WTC11 (cell line): ENCODE results near the gene PABPN1. TPM values are rescaled to one million over a fixed set of nuclear protein-coding genes. Genes with fewer than 3 reads are reported as not detected.

Experiments used
- ATAC-seq: fragments of 200-7000 bp; cut with Tn5 transposase; 2 replicates; pipeline ENCODE4 v1.10.0; 2021; ENCODE audit warnings: mild to moderate bottlenecking, moderate library complexity
- Bru-seq: library from RNA; stranded (reverse); fragments of 400-500 nt; gene quantifications from one replicate; lab custom pipeline; 2021; lab: Mats Ljungman, UMichigan
- CTCF ChIA-PET: fragments of 300-600 bp; sonication (Branson Sonifier 250); formaldehyde crosslinking; loops from one replicate; lab custom pipeline; 2021; ENCODE audit warnings: antibody characterized with exemption; lab: Charles Lee
- POLR2A ChIA-PET: fragments of 350-600 bp; sonication (Branson Sonifier 250); formaldehyde crosslinking; loops from one replicate; lab custom pipeline; 2021; ENCODE audit warnings: antibody characterized with exemption; lab: Charles Lee
- DNase-seq: peaks from one replicate; pipeline ENCODE4 v3.0.0; 2021; ENCODE audit warnings: low spot score
- H3K27ac Mint-ChIP-seq: 2 replicates; pipeline ENCODE4 v1.8.0; 2021; ENCODE audit warnings: mixed read lengths
- H3K27me3 Mint-ChIP-seq: 2 replicates; pipeline ENCODE4 v1.8.0; 2021; ENCODE audit warnings: low read depth, mild to moderate bottlenecking, moderate library complexity, mixed read lengths
- H3K36me3 Mint-ChIP-seq: 2 replicates; pipeline ENCODE4 v1.8.0; 2021; ENCODE audit warnings: mixed read lengths
- H3K4me1 Mint-ChIP-seq: 2 replicates; pipeline ENCODE4 v1.8.0; 2022; ENCODE audit warnings: mixed read lengths
- H3K4me3 Mint-ChIP-seq: 2 replicates; pipeline ENCODE4 v1.8.0; 2021; ENCODE audit warnings: mild to moderate bottlenecking, moderate library complexity, mixed read lengths
- H3K9me3 Mint-ChIP-seq: 2 replicates; pipeline ENCODE4 v1.8.0; 2021; ENCODE audit warnings: mixed read lengths
- ATF6 ChIP-seq: sonication (generic); formaldehyde crosslinking; IDR thresholded peaks from 2 replicates; pipeline ENCODE4 v1.8.1; 2023; ENCODE audit warnings: mild to moderate bottlenecking, missing genetic modification reagents
- CBFB ChIP-seq: sonication (generic); formaldehyde crosslinking; IDR thresholded peaks from 2 replicates; pipeline ENCODE4 v1.8.1; 2022; ENCODE audit warnings: mild to moderate bottlenecking, low read depth, missing genetic modification reagents
- CDX4 ChIP-seq: fragments of 250-450 bp; sonication (Bioruptor Pico); IDR thresholded peaks from 2 replicates; pipeline ENCODE4 v1.9.0; 2021; ENCODE audit warnings: moderate library complexity, mild to moderate bottlenecking, inconsistent platforms, borderline replicate concordance
- CTCF ChIP-seq: fragments of 200-600 bp; IDR thresholded peaks from 2 replicates; pipeline ENCODE4 v1.8.0; 2022; ENCODE audit warnings: antibody characterized with exemption
- FOXJ3 ChIP-seq: sonication (generic); formaldehyde crosslinking; IDR thresholded peaks from 2 replicates; pipeline ENCODE4 v1.9.0; 2021; ENCODE audit warnings: missing genetic modification reagents, mild to moderate bottlenecking, borderline replicate concordance
- FOXK1 ChIP-seq: sonication (generic); formaldehyde crosslinking; IDR thresholded peaks from 2 replicates; pipeline ENCODE4 v1.8.0; 2022; ENCODE audit warnings: mild to moderate bottlenecking, moderate library complexity, missing genetic modification reagents
- JUN ChIP-seq: sonication (generic); formaldehyde crosslinking; IDR thresholded peaks from 2 replicates; pipeline ENCODE4 v1.8.0; 2023; ENCODE audit warnings: mild to moderate bottlenecking, missing genetic modification reagents
- MAX ChIP-seq: sonication (generic); formaldehyde crosslinking; IDR thresholded peaks from 2 replicates; pipeline ENCODE4 v1.8.0; 2022; ENCODE audit warnings: mild to moderate bottlenecking, missing genetic modification reagents
- NR2C2 ChIP-seq: sonication (generic); formaldehyde crosslinking; IDR thresholded peaks from 2 replicates; pipeline ENCODE4 v1.8.0; 2022; ENCODE audit warnings: mild to moderate bottlenecking, missing genetic modification reagents
- OVOL2 ChIP-seq: fragments of 250-450 bp; sonication (Bioruptor Pico); IDR thresholded peaks from 2 replicates; pipeline ENCODE4 v1.9.0; 2021; ENCODE audit warnings: mild to moderate bottlenecking, borderline replicate concordance
- RELA ChIP-seq: sonication (generic); formaldehyde crosslinking; IDR thresholded peaks from 2 replicates; pipeline ENCODE4 v1.8.1; 2022; ENCODE audit warnings: missing genetic modification reagents, mild to moderate bottlenecking, borderline replicate concordance
- SMAD3 ChIP-seq: sonication (generic); formaldehyde crosslinking; IDR thresholded peaks from 2 replicates; pipeline ENCODE4 v1.8.0; 2022; ENCODE audit warnings: missing genetic modification reagents, mild to moderate bottlenecking, borderline replicate concordance
- USF1 ChIP-seq: sonication (generic); formaldehyde crosslinking; IDR thresholded peaks from 2 replicates; pipeline ENCODE4 v1.8.0; 2022; ENCODE audit warnings: mild to moderate bottlenecking, missing genetic modification reagents
- ZNF281 ChIP-seq: sonication (generic); formaldehyde crosslinking; IDR thresholded peaks from 2 replicates; pipeline ENCODE4 v1.8.0; 2023; ENCODE audit warnings: mild to moderate bottlenecking, missing genetic modification reagents
- ZNF317 ChIP-seq: sonication (generic); formaldehyde crosslinking; IDR thresholded peaks from 2 replicates; pipeline ENCODE4 v1.8.1; 2023; ENCODE audit warnings: low read depth, mild to moderate bottlenecking, moderate library complexity, missing genetic modification reagents, borderline replicate concordance
- long read RNA-seq, 3 experiments: library from RNA in 1 of 3; library from capped mRNA in 1 of 3; library from polyadenylated mRNA in 1 of 3; unstranded in 2 of 3; stranded (forward) in 1 of 3; transcript quantifications; one replicate each; pipeline ENCODE4 v2.0.0, GENCODE V29; 2021
- total RNA-seq: library from RNA; stranded (reverse); gene quantifications from 3 replicates; pipeline ENCODE4 v1.2.3, GENCODE V29; 2021
- TF ChIP-seq, protein P1 (sequence below): fragments of 250-450 bp; sonication (Bioruptor Pico); IDR thresholded peaks from 2 replicates; pipeline ENCODE4 v1.9.0; 2021; ENCODE audit warnings: mild to moderate bottlenecking
- TF ChIP-seq, protein P2 (sequence below): sonication (generic); formaldehyde crosslinking; IDR thresholded peaks from 2 replicates; pipeline ENCODE4 v1.8.1; 2022; ENCODE audit warnings: missing genetic modification reagents, borderline replicate concordance
- TF ChIP-seq, protein P3 (sequence below): sonication (generic); formaldehyde crosslinking; IDR thresholded peaks from 2 replicates; pipeline ENCODE4 v1.8.1; 2022; ENCODE audit warnings: low read depth, mild to moderate bottlenecking, moderate library complexity, missing genetic modification reagents, borderline replicate concordance

PABPN1 gene
- total RNA-seq (290 to 321 TPM (median 295 TPM) in 3 replicates), Bru-seq, nascent RNA (percentile 97 among the genes with signal in this experiment)
- long read RNA-seq, experiment 1, transcript PABPN1-201 (7 exons, 2,001 nt): major isoform, 894 of 1,045 reads
- long read RNA-seq, experiment 1, transcript PABPN1-207 (6 exons, 1,220 nt): minor isoform, 39 of 1,045 reads
- long read RNA-seq, experiment 1, transcript PABPN1-208 (5 exons, 778 nt): minor isoform, 6 of 1,045 reads
- long read RNA-seq, experiment 1, transcript PABPN1-202 (6 exons, 2,768 nt): minor isoform, 26 of 1,045 reads
- long read RNA-seq, experiment 1, partial matches to known transcripts: 29 of 1,045 reads
- long read RNA-seq, experiment 1, other reads (novel, unspliced or antisense): 48 of 1,045 reads
- long read RNA-seq, experiment 2, transcript PABPN1-207 (6 exons, 1,220 nt): minor isoform, 14 of 251 reads
- long read RNA-seq, experiment 2, transcript PABPN1-201 (7 exons, 2,001 nt): major isoform, 93 of 251 reads
- long read RNA-seq, experiment 2, partial matches to known transcripts: 18 of 251 reads
- long read RNA-seq, experiment 2, other reads (novel, unspliced or antisense): 121 of 251 reads
- long read RNA-seq, experiment 3, transcript PABPN1-201 (7 exons, 2,001 nt): minor isoform, 10 of 57 reads
- long read RNA-seq, experiment 3, transcript PABPN1-207 (6 exons, 1,220 nt): major isoform, 42 of 57 reads
- long read RNA-seq, experiment 3, partial matches to known transcripts: 0 of 57 reads
- long read RNA-seq, experiment 3, other reads (novel, unspliced or antisense): 2 of 57 reads

- H3K4me3 Mint-ChIP-seq: peak within 1 kb of the TSS; percentile 96
- peaks cover 43% of the 10 kb centered on the region for H3K36me3 Mint-ChIP-seq
- H3K9me3 Mint-ChIP-seq: no peaks in the 10 kb centered on the region
- H3K4me1 Mint-ChIP-seq: peaks cover 26% of the 10 kb centered on the region
- no peaks in the 10 kb centered on the region for H3K27me3 Mint-ChIP-seq
- ATAC-seq: peak; percentile 93
- POLR2A ChIA-PET: interaction anchor here (0.6 to 2.7 kb wide), 18 partner anchors 8 to 314 kb away, joined by 3 to 32 read pairs (median 4); partner anchors contain the start of genes ACIN1, BCL2L2, C14orf119 and HOMEZ
- H3K27ac Mint-ChIP-seq: peak within 1 kb of the TSS; percentile 99
- CTCF ChIA-PET: interaction anchor here (0.5 to 4.5 kb wide), 33 partner anchors 14 to 407 kb away, joined by 3 to 39 read pairs (median 5); partner anchors contain the start of genes ACIN1, BCL2L2, C14orf119 and CEBPE
- peak; percentile 98 for DNase-seq
- TF ChIP-seq SMAD3 (CRISPR knock-in tag) (no peak), USF1 (CRISPR knock-in tag) (peak; percentile 96), ATF6 (no peak), CTCF (no peak), CDX4 (no peak), MAX (peak; percentile 85), OVOL2 (CRISPR knock-in tag) (no peak), FOXK1 (CRISPR knock-in tag) (peak; percentile 73), RELA (CRISPR knock-in tag) (no peak), JUN (CRISPR knock-in tag) (no peak), ZNF317 (no peak), NR2C2 (no peak), CBFB (CRISPR knock-in tag) (no peak), ZNF281 (CRISPR knock-in tag) (no peak), FOXJ3 (CRISPR knock-in tag) (no peak)
- TF ChIP-seq, protein P1, sequence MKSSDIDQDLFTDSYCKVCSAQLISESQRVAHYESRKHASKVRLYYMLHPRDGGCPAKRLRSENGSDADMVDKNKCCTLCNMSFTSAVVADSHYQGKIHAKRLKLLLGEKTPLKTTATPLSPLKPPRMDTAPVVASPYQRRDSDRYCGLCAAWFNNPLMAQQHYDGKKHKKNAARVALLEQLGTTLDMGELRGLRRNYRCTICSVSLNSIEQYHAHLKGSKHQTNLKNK (CRISPR knock-in tag): peak; percentile 9; the same call in 1 of the 2 replicates
- TF ChIP-seq, protein P2, sequence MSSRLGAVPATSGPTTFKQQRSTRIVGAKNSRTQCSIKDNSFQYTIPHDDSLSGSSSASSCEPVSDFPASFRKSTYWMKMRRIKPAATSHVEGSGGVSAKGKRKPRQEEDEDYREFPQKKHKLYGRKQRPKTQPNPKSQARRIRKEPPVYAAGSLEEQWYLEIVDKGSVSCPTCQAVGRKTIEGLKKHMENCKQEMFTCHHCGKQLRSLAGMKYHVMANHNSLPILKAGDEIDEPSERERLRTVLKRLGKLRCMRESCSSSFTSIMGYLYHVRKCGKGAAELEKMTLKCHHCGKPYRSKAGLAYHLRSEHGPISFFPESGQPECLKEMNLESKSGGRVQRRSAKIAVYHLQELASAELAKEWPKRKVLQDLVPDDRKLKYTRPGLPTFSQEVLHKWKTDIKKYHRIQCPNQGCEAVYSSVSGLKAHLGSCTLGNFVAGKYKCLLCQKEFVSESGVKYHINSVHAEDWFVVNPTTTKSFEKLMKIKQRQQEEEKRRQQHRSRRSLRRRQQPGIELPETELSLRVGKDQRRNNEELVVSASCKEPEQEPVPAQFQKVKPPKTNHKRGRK (CRISPR knock-in tag): no peak
- TF ChIP-seq, protein P3, sequence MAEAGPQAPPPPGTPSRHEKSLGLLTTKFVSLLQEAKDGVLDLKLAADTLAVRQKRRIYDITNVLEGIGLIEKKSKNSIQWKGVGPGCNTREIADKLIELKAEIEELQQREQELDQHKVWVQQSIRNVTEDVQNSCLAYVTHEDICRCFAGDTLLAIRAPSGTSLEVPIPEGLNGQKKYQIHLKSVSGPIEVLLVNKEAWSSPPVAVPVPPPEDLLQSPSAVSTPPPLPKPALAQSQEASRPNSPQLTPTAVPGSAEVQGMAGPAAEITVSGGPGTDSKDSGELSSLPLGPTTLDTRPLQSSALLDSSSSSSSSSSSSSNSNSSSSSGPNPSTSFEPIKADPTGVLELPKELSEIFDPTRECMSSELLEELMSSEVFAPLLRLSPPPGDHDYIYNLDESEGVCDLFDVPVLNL (CRISPR knock-in tag): no peak
Observed at GRCh38 chr14:23320584-23321571, at the start of gene PABPN1. Gene PABPN1, plus strand, starts transcription at chr14:23321457. Its CDS starts 13 bp downstream, at chr14:23321470.
